Bronchus fibroblast of lung (primary cell): ENCODE measurements around the gene TGFB3. TPM values are rescaled to one million over a fixed set of nuclear protein-coding genes. Genes with fewer than 3 reads are reported as not detected.

Source experiments
- total RNA-seq: library from RNA; depleted of rRNA; stranded (reverse); fragments of >200 nt; gene quantifications from 2 replicates; pipeline ENCODE4 v1.2.3, GENCODE V29; 2015

The TGFB3 gene
- 1.9 and 2.0 TPM in 2 replicates for total RNA-seq

GRCh38 chr14:75981426-75982265 lies at the start of gene TGFB3:
Gene TGFB3 (minus strand): TSS chr14:75981995. CDS start chr14:75980893, 1,102 bp downstream.

GRCh38 chr14:75985618-75986438 lies 4.0 kb upstream of the TGFB3 start, which contains the start of gene IFT43:
Gene IFT43 (plus strand): TSS chr14:75985763. CDS start chr14:75985787, 24 bp downstream.

Other genes with a start within 250 kb of the TGFB3 start
- gene IFT43, start 3.8 kb upstream of the TGFB3 start, total RNA-seq: 42.4 and 44.6 TPM in 2 replicates
- gene GPATCH2L, start 169.9 kb upstream of the TGFB3 start, total RNA-seq: 29.9 and 33.6 TPM in 2 replicates